Immature natural killer cell (primary cell): Measurements from ENCODE around the gene FAM174B. TPM values are rescaled to one million over a fixed set of nuclear protein-coding genes. Genes with fewer than 3 reads are reported as not detected.

Experiments
- DNase-seq, 3 donors: peaks; one replicate each; pipeline ENCODE4 v3.0.0; 2022; ENCODE audit warnings: mixed read lengths in 1 of 3
- H3K27ac Mint-ChIP-seq, 6 donors: one replicate each; pipeline ENCODE4 v1.8.0; 2020; ENCODE audit warnings: mixed read lengths in 6 of 6, mild to moderate bottlenecking in 5 of 6, inconsistent platforms in 4 of 6, moderate library complexity in 3 of 6
- H3K27me3 Mint-ChIP-seq, 3 donors: one replicate each; pipeline ENCODE4 v1.8.0; 2020 to 2021; ENCODE audit warnings: low read depth in 3 of 3, mild to moderate bottlenecking in 3 of 3, mixed read lengths in 3 of 3, moderate library complexity in 3 of 3, inconsistent platforms in 1 of 3
- H3K36me3 Mint-ChIP-seq, 3 donors: one replicate each; pipeline ENCODE4 v1.8.0; 2020; ENCODE audit warnings: mixed read lengths in 3 of 3, inconsistent platforms in 2 of 3, mild to moderate bottlenecking in 2 of 3
- H3K4me1 Mint-ChIP-seq, 2 donors: one replicate each; pipeline ENCODE4 v1.8.0; 2020; ENCODE audit warnings: inconsistent platforms in 2 of 2, mild to moderate bottlenecking in 2 of 2, mixed read lengths in 2 of 2, moderate library complexity in 1 of 2
- H3K4me3 Mint-ChIP-seq, 5 donors: one replicate each; pipeline ENCODE4 v1.8.0; 2020; ENCODE audit warnings: mild to moderate bottlenecking in 5 of 5, mixed read lengths in 5 of 5, inconsistent platforms in 3 of 5, moderate library complexity in 3 of 5
- H3K9me3 Mint-ChIP-seq, 6 donors: one replicate each; pipeline ENCODE4 v1.8.0; 2020; ENCODE audit warnings: mild to moderate bottlenecking in 6 of 6, mixed read lengths in 6 of 6, inconsistent platforms in 4 of 6, moderate library complexity in 3 of 6
- polyA plus RNA-seq, 3 donors: library from polyadenylated mRNA; unstranded; fragments of 300-500 nt; fragmentation: Illumina TruSeq; gene quantifications; one replicate each; pipeline ENCODE4 v1.2.3, GENCODE V29; 2021

Gene FAM174B
- polyA plus RNA-seq, 3 donors from 2014 or later: 0.71 to 0.78 TPM; not detected in 1

DNA sequence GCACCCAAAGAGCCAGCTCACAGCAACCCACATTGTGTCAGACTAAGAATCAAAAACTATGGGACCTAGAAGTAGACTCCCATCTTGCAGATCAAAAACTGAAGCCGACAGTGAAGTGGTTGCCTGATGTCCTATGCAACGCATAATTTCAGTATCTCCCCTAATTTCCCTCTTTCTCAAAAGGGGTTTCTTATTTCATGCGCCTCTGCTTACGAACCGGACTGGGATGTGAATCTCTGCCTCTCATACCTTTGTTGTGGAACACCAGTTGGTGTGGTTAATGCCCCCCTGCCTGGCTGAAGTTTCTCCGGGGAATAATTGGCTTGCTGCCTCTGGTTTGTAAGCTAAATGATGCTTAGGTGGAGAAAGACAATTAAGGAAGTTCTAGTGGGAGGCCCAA lies 514 bp upstream of the FAM174B start:
- Mint-ChIP-seq H3K4me3 (peak overlapping the region in 1 of 5 donors; percentile 40), H3K27ac (no peak overlapping the region), H3K9me3 (no peaks in the 10 kb centered on the region), H3K27me3 (peaks cover 8 to 18% (median 11%) of the 10 kb centered on the region in 3 donors), H3K4me1 (peaks cover 7 to 8% of the 10 kb centered on the region in 2 donors), H3K36me3 (no peaks in the 10 kb centered on the region)
- no peak for DNase-seq

DNA sequence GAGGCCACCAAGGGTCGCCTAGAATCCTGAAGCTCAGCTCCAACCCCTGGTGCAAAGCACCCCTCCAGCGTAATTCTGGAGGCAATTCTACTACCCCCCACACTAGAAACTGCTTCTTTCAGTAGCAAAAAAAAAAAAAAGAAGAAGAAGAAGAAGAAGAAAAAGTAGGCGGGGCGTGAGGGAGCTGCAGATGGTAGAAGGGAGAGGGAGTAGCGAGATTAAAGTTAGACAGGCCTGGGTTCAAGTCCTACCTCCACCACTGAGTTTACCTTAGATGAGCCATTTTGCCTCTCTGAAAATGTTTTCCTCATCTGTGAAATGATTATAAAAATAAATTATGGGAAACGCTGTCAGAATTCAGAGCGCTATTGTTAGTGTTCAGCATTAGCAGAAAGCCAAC lies 913 bp downstream of the FAM174B start:
- Mint-ChIP-seq H3K4me3 (peak overlapping the region in 4 of 5 donors; percentile 27 to 36 (median 29)), H3K36me3 (no peaks in the 10 kb centered on the region), H3K4me1 (peaks cover 7 to 8% of the 10 kb centered on the region in 2 donors), H3K9me3 (no peaks in the 10 kb centered on the region), H3K27me3 (peaks cover 11 to 21% (median 13%) of the 10 kb centered on the region in 3 donors), H3K27ac (no peak overlapping the region)
- no peak for DNase-seq

DNA sequence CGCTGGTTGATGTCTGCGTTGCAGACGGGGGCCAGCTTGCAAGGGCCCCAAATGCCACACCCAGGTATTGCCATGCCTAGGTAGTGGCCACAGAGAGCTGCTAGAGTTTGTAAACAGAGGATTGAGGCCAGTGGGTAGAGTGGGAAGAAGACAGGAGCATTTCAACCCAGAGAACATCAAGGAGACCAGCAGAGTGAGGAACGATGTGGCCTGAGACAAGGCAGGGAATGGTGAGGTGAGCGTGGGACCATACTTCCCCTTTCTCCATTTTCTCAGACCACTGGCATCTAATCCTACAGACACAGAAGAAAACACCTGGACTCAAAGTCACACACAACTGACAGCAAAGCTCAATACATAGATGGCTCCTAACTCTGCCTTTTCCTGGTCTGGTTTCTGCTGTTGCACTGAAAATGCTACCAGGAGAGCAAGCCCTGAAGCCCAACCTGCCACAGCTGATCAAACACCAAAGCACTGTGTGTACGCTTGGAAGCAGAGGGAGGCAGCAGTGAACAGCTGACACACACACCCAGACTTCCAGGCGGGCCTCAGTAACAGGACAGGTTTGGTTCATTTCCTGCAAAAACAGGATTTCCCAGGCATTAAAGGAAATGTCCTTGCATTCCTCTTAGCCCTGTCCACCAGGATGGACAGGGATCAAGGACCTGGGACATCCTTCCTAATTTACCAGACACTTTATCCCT lies 1.6 kb downstream of the FAM174B start:
- peaks cover 11 to 21% (median 13%) of the 10 kb centered on the region in 3 donors for H3K27me3 Mint-ChIP-seq
- H3K36me3 Mint-ChIP-seq: no peaks in the 10 kb centered on the region
- peak overlapping the region in 3 of 5 donors; percentile 2 to 38 (median 22) for H3K4me3 Mint-ChIP-seq
- H3K27ac Mint-ChIP-seq: no peak overlapping the region
- peaks cover 7 to 8% of the 10 kb centered on the region in 2 donors for H3K4me1 Mint-ChIP-seq
- DNase-seq: no peak
- no peaks in the 10 kb centered on the region for H3K9me3 Mint-ChIP-seq

DNA sequence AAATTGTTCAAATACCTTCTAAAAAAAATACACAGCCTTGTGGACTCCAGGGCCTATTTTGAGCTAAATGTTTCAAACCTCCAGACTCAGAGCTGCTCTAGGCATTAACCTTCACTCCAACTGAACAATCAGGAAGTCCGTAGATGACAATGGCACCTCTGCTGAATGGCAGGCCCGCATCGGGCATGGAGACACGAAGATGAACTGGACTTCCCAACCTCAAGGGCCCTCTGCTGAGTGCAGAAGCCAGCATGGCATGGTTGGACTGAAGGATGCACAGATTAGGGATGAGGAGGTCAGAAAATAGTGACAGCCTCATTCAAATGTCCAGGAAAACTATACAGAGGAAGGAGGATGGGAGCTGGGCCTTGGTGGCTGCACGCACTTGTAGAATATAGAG lies 2.2 kb downstream of the FAM174B start:
- H3K27ac Mint-ChIP-seq: no peak overlapping the region
- DNase-seq: no peak
- H3K27me3 Mint-ChIP-seq: peaks cover 11 to 21% (median 13%) of the 10 kb centered on the region in 3 donors
- H3K9me3 Mint-ChIP-seq: no peaks in the 10 kb centered on the region
- H3K4me3 Mint-ChIP-seq: peak overlapping the region in 1 of 5 donors; percentile 2
- H3K36me3 Mint-ChIP-seq: no peaks in the 10 kb centered on the region
- H3K4me1 Mint-ChIP-seq: peaks cover 7 to 8% of the 10 kb centered on the region in 2 donors

DNA sequence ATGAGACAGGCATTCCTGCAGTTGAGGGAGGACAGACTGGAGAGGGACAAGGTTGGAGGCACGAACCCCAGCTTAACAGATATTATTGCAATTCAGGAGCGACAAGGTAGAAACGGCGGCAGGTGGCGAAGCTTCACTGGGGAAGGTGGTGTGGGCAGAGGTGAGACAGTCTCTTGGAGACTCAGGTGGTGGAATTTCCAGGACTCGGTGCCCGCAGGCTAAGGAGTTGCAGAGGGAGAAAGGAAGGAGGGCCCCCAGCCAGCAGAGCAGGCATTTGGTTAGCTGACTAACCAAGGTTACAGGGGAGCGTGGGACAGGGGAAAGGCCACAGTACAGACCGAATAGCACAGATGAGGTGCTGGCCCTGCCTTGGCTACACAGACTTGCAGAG lies 3.0 kb downstream of the FAM174B start:
- no peak overlapping the region for H3K4me3 Mint-ChIP-seq
- peaks cover 11 to 21% (median 13%) of the 10 kb centered on the region in 3 donors for H3K27me3 Mint-ChIP-seq
- no peaks in the 10 kb centered on the region for H3K9me3 Mint-ChIP-seq
- H3K36me3 Mint-ChIP-seq: no peaks in the 10 kb centered on the region
- H3K27ac Mint-ChIP-seq: no peak overlapping the region
- no peak for DNase-seq
- peaks cover 7 to 8% of the 10 kb centered on the region in 2 donors for H3K4me1 Mint-ChIP-seq

DNA sequence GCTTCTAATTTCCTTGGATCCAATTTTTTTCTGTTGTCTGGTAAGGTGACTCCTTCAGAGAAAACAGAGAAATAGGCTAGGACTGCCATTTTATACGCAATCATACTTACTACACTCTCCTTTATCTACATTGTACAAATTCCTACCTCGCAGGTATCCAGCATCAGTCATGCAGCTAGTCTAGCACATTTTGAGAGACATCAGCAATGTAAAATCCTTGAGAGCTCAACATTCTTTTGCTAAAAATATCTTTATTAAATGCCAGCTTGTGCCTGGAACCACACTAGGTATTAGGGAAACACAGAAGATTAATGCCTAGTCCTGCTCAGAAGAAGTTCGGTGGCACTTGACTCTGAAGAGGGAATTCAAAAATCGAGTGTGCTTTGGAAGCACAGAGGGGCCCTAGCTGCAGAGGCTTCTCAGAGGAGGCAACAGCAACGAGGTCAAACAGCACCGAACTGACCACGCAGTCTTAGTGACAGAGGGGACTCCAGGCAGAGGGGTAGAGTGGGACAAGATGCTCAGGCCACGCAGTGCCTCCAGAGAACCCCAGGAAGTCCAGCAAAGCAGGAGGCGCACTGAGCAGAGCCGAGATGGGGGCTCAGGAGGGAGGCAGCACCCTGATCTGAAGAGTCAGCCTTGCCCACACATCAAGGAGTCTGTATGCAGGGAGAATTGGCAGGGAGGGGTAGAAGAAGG lies 3.5 kb downstream of the FAM174B start:
- H3K27me3 Mint-ChIP-seq: peaks cover 11 to 20% (median 13%) of the 10 kb centered on the region in 3 donors
- DNase-seq: no peak
- H3K27ac Mint-ChIP-seq: no peak overlapping the region
- H3K4me3 Mint-ChIP-seq: no peak overlapping the region
- H3K36me3 Mint-ChIP-seq: no peaks in the 10 kb centered on the region
- H3K4me1 Mint-ChIP-seq: peaks cover 7 to 8% of the 10 kb centered on the region in 2 donors
- H3K9me3 Mint-ChIP-seq: no peaks in the 10 kb centered on the region

DNA sequence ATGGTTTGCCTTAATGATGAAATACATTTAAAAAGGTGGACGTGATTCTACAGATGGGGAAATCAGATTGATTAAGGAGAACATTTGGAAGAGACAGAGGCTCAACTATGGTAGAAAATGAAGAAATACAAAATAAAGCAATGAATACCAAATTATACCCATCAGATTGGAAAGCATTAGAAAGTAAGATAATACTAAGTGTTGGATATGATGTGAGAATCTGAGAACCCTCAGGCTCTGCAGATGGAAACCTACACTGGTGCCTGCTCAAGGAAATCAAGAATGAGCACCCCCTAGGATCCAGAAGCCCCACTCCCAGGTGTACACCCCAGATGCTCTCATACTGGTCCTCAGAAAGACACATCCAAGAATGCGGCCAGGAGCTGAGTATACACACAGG lies 4.6 kb downstream of the FAM174B start:
- H3K9me3 Mint-ChIP-seq: no peaks in the 10 kb centered on the region
- no peak overlapping the region for H3K4me3 Mint-ChIP-seq
- no peak for DNase-seq
- no peaks in the 10 kb centered on the region for H3K36me3 Mint-ChIP-seq
- H3K27ac Mint-ChIP-seq: no peak overlapping the region
- H3K27me3 Mint-ChIP-seq: peaks cover 6 to 9% (median 9%) of the 10 kb centered on the region in 3 donors
- peaks cover 2 to 5% of the 10 kb centered on the region in 2 donors for H3K4me1 Mint-ChIP-seq

DNA sequence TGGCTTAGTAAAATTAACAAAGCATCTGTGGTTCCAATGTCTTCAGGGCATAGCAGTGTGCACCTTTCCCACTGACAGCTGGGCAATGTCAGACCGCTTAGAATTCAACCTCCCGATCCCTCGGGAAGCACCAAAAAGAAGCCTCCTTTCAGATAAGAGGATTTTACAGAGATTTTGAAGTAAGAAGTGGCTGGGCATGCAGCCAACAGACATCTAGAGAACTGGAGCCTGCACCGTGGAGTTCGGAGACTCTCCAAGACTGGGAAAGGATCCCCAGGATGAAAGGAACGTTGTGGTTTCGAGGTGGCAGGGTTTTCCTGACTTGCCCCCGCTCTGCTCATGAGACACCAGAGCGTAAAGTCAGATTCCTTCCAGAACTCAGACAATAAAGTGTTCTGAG lies 5.3 kb downstream of the FAM174B start:
- no peaks in the 10 kb centered on the region for H3K9me3 Mint-ChIP-seq
- no peak for DNase-seq
- no peak overlapping the region for H3K27ac Mint-ChIP-seq
- H3K4me1 Mint-ChIP-seq: peaks cover 0 to 3% of the 10 kb centered on the region in 2 donors
- H3K27me3 Mint-ChIP-seq: peaks cover 6 to 8% (median 8%) of the 10 kb centered on the region in 3 donors
- H3K4me3 Mint-ChIP-seq: no peak overlapping the region
- H3K36me3 Mint-ChIP-seq: no peaks in the 10 kb centered on the region

DNA sequence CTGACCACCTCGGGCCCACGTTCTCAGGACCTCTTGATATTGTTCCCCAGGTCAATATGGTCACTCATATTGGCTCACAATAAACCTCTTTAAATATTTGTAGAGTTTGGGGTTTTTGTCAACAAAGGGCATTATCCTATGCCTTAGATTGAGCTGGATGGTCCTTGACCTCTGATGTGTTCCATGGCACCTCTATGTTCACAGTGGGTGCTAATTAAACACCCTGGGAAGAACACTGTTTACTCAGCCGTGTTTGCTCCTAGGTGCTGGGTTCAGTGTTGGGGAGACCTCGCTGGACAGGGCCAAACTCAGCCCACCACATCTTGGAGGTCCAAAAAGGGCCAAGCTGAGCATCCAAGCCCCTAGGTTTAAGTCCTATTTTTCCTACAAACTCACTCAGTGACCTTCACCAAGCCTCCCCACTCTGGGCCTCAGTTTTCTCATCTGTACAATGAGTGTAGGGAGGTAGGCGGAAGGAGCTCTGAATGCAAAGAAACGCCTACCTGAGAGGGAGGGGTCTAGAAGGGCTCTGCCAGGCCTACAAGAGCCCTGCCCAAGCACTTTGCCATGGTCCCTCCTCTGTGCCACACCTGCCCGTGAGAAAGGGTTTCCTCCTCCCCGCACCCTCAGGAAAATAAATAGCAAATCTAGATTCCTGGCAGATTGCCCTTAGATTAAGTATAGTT lies 7.2 kb downstream of the FAM174B start:
- no peaks in the 10 kb centered on the region for H3K4me1 Mint-ChIP-seq
- H3K27me3 Mint-ChIP-seq: peaks cover 6 to 10% (median 7%) of the 10 kb centered on the region in 3 donors
- DNase-seq: no peak
- H3K36me3 Mint-ChIP-seq: no peaks in the 10 kb centered on the region
- H3K27ac Mint-ChIP-seq: no peak overlapping the region
- H3K4me3 Mint-ChIP-seq: no peak overlapping the region
- no peaks in the 10 kb centered on the region for H3K9me3 Mint-ChIP-seq

DNA sequence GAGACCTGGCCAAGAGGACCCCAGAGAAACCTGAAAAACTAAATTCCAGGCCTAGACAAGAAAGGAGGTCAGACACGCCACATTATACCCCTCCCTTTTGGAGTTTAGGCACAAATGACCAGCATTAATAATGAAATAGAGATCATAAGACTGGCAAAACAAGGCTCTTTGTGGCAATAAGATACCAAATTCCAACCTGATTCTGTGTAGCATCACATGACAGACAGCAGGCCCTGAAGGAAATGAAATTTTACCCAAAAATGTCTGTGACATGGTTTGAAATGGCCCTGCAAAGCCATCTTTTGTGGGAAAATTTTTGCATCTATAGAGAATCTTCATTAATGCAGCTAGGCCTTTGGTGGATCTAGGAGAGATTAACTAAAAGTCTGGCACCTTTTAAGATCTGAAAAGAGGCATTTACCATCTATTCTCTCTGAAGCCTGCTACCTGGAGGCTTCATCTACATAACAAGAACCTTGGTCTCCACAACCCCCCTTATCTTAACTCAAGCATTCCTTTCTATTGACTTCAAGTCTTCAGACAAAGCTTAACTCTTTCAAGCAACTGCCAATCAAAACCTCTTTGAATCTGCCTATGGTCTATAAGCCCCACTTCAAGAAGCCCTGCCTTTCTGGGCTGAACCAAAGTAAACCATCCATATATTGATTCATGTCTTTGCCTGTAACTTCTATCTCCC lies 8.0 kb downstream of the FAM174B start:
- H3K27ac Mint-ChIP-seq: no peak overlapping the region
- H3K4me3 Mint-ChIP-seq: no peak overlapping the region
- peaks cover 3 to 10% (median 7%) of the 10 kb centered on the region in 3 donors for H3K27me3 Mint-ChIP-seq
- DNase-seq: no peak
- no peaks in the 10 kb centered on the region for H3K36me3 Mint-ChIP-seq
- H3K4me1 Mint-ChIP-seq: no peaks in the 10 kb centered on the region
- no peaks in the 10 kb centered on the region for H3K9me3 Mint-ChIP-seq

DNA sequence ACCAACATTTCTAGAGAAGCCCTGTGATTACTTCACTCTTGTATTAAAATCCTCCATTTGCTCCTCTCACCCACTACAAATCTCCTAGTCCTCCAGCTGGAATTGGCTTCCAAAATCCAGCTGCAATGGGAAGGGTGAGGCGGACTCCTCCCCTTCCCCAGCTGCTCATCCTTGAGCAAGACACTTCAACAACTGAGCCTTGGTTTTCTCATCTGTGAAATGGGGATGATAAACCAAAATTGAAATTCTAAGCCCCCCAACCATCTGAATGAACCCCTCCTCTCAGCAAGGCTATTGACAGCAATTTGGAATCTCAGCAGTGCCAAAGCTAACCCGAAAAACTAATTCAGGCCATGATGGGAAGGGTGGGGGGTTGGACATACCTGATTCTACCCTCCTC lies 9.4 kb downstream of the FAM174B start:
- Mint-ChIP-seq H3K9me3 (no peaks in the 10 kb centered on the region), H3K4me3 (no peak overlapping the region), H3K27ac (no peak overlapping the region), H3K4me1 (no peaks in the 10 kb centered on the region), H3K27me3 (peaks cover 3 to 6% (median 6%) of the 10 kb centered on the region in 3 donors), H3K36me3 (no peaks in the 10 kb centered on the region)
- no peak for DNase-seq

DNA sequence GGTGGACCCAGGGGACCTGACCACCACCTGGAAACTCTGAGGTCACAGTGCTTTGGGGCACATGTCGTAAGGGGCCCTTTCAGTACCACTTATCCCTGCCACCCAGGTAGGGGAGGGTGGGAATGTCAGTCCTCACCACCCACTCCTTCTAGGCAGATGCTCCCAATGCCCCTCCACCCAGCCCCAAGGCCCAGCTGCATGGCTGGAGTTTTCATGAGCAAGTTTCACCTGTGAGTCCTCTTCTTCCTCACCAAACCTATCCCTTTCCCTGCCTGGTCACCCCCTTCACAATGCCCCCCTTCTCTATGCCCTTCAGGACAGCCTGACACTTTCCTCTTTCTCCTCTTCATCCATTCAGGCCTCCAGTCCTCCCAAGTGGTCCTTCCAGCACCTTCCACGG lies 9.8 kb downstream of the FAM174B start:
- Mint-ChIP-seq H3K4me3 (no peak overlapping the region), H3K4me1 (no peaks in the 10 kb centered on the region), H3K27ac (no peak overlapping the region), H3K36me3 (no peaks in the 10 kb centered on the region), H3K27me3 (peaks cover 2 to 4% (median 3%) of the 10 kb centered on the region in 3 donors), H3K9me3 (no peaks in the 10 kb centered on the region)
- DNase-seq: no peak

DNA sequence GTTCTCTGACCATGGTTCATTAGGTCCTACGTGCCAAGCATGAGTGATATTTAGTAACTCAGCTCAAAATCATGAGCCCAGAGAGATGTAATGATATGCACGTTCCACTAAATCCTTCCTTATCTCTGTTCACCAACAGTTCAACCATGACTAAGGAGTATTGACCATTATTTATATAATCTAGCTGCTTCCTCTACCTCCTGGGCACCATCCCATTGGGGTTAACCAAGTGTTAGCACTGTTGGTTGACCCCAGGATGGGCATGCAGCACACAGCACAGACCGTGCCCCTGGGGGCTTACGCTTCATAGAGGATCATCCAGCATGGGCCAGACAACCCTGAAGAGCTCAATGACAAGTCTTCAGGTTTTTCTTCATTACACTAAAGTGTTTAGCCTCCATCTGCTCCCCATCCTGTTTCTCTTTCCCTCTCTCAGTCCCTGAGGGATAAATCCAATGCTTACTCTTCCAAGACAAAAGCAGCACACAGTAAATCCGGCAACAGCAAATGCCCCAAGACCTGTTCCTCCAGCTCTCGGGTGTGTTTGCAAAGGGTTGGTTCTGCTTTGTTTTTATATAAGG lies 10.4 kb downstream of the FAM174B start:
- H3K9me3 Mint-ChIP-seq: no peaks in the 10 kb centered on the region
- H3K27ac Mint-ChIP-seq: no peak overlapping the region
- no peaks in the 10 kb centered on the region for H3K4me1 Mint-ChIP-seq
- no peaks in the 10 kb centered on the region for H3K36me3 Mint-ChIP-seq
- H3K27me3 Mint-ChIP-seq: peaks cover 2 to 3% (median 2%) of the 10 kb centered on the region in 3 donors
- no peak for DNase-seq
- H3K4me3 Mint-ChIP-seq: no peak overlapping the region
